Mesendoderm (in vitro differentiated cells): Measurements from ENCODE around the gene ZNF304.

Source experiments
- DNase-seq: peaks from one replicate; pipeline ENCODE4 v3.0.0; 2013
- H2AK5ac ChIP-seq: 2 replicates; pipeline ENCODE4 v1.6.1; 2013; ENCODE audit warnings: low read length, inconsistent platforms
- H2BK120ac ChIP-seq: 2 replicates; pipeline ENCODE4 v1.6.1; 2013; ENCODE audit warnings: low read depth, mild to moderate bottlenecking, low read length, moderate library complexity, mixed read lengths
- H2BK15ac ChIP-seq: replicated peaks from 2 replicates; pipeline ENCODE4 v1.6.1; 2013; ENCODE audit warnings: low read depth, mild to moderate bottlenecking, moderate library complexity
- H2BK5ac ChIP-seq: 2 replicates; pipeline ENCODE4 v1.6.1; 2013; ENCODE audit warnings: low read length, inconsistent platforms
- H3K18ac ChIP-seq: 2 replicates; pipeline ENCODE4 v1.6.1; 2013; ENCODE audit warnings: mild to moderate bottlenecking, low read length, mixed read lengths
- H3K23ac ChIP-seq: one replicate; pipeline ENCODE4 v1.6.1; 2013; ENCODE audit warnings: low read length
- H3K27ac ChIP-seq: 2 replicates; pipeline ENCODE4 v1.5.1; 2013; ENCODE audit warnings: low read depth, mild to moderate bottlenecking, inconsistent platforms, low read length, moderate library complexity
- H3K27me3 ChIP-seq: 2 replicates; pipeline ENCODE4 v1.6.1; 2013; ENCODE audit warnings: low read length, control low read depth, mild to moderate bottlenecking, inconsistent platforms; ENCODE audit not compliant: insufficient read depth, poor library complexity
- H3K36me3 ChIP-seq: 2 replicates; pipeline ENCODE4 v1.6.1; 2013; ENCODE audit warnings: low read length, inconsistent platforms; ENCODE audit not compliant: control insufficient read depth, insufficient read depth
- H3K4ac ChIP-seq: one replicate; pipeline ENCODE4 v1.6.1; 2013; ENCODE audit warnings: low read depth, mild to moderate bottlenecking, low read length, moderate library complexity
- H3K4me1 ChIP-seq: 2 replicates; pipeline ENCODE4 v1.6.1; 2013; ENCODE audit warnings: low read depth, low read length, inconsistent platforms; ENCODE audit not compliant: control insufficient read depth
- H3K4me2 ChIP-seq: 2 replicates; pipeline ENCODE4 v1.6.1; 2013; ENCODE audit warnings: low read length
- H3K4me3 ChIP-seq: 2 replicates; pipeline ENCODE4 v1.5.1; 2013; ENCODE audit warnings: mild to moderate bottlenecking, low read length
- H3K56ac ChIP-seq: one replicate; pipeline ENCODE4 v1.6.1; 2013; ENCODE audit warnings: low read length
- H3K79me1 ChIP-seq: 2 replicates; pipeline ENCODE4 v1.6.1; 2013; ENCODE audit warnings: low read length, inconsistent platforms
- H3K79me2 ChIP-seq: 2 replicates; pipeline ENCODE4 v1.6.1; 2013; ENCODE audit warnings: mild to moderate bottlenecking, low read length; ENCODE audit not compliant: control insufficient read depth, insufficient read depth
- H3K9ac ChIP-seq: 2 replicates; pipeline ENCODE4 v1.6.1; 2013; ENCODE audit warnings: low read length, inconsistent platforms
- H4K5ac ChIP-seq: one replicate; pipeline ENCODE4 v1.6.1; 2013; ENCODE audit warnings: low read length
- H4K8ac ChIP-seq: one replicate; pipeline ENCODE4 v1.6.1; 2013; ENCODE audit warnings: low read depth, mild to moderate bottlenecking, control low read depth, low read length, moderate library complexity
- whole genome bisulfite sequencing: extraction: QIAGEN DNeasy Blood & Tissue Kit; methylation state at CpG from one replicate; pipeline ENCODE4 v1.1.7; 2013; ENCODE audit warnings: low lambda C conversion rate, missing lambda C conversion rate; ENCODE audit not compliant: insufficient coverage; ENCODE audit errors: extremely low coverage; 5-methylcytosine and 5-hydroxymethylcytosine counted together

ZNF304 gene

DNA sequence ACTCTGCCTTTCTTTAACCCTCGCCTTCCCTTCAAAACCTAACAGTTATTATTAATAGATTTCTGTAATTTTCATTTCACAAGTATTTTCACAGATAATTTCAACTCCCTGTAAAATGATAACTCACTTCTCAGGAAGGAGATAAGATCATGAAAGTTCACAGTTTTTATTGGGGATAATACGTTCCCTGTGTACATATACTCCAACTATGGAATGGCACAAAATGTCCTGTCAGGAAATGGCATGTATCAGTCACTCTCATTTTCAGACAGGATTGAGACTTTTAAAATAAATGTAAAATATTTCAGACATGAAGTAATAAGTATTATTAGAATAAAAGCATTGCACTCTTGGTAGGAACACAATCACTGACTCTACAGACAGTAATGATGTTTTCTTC, 11.3 kb downstream of the ZNF304 start:
- no peak for DNase-seq
- no peak overlapping the region for H3K27ac ChIP-seq
- H2BK120ac ChIP-seq: no peak overlapping the region
- H3K4me3 ChIP-seq: no peak overlapping the region
- H2BK5ac ChIP-seq: no peak overlapping the region
- H3K79me2 ChIP-seq: peaks cover 5% of the 10 kb centered on the region
- no peak overlapping the region for H4K8ac ChIP-seq
- WGBS: no CpG with 5 or more reads among the region's 2 CpGs
- H3K9ac ChIP-seq: no peak overlapping the region
- H3K4me2 ChIP-seq: no peak overlapping the region
- no peak overlapping the region for H3K18ac ChIP-seq
- no peaks in the 10 kb centered on the region for H3K36me3 ChIP-seq
- peaks cover 3% of the 10 kb centered on the region for H3K79me1 ChIP-seq
- H2BK15ac ChIP-seq: no peak overlapping the region
- H2AK5ac ChIP-seq: no peak overlapping the region
- no peak overlapping the region for H4K5ac ChIP-seq
- H3K23ac ChIP-seq: no peak overlapping the region
- no peak overlapping the region for H3K4ac ChIP-seq
- peak overlapping the region; percentile 80 for H3K56ac ChIP-seq
- no peaks in the 10 kb centered on the region for H3K4me1 ChIP-seq
- H3K27me3 ChIP-seq: no peaks in the 10 kb centered on the region

DNA sequence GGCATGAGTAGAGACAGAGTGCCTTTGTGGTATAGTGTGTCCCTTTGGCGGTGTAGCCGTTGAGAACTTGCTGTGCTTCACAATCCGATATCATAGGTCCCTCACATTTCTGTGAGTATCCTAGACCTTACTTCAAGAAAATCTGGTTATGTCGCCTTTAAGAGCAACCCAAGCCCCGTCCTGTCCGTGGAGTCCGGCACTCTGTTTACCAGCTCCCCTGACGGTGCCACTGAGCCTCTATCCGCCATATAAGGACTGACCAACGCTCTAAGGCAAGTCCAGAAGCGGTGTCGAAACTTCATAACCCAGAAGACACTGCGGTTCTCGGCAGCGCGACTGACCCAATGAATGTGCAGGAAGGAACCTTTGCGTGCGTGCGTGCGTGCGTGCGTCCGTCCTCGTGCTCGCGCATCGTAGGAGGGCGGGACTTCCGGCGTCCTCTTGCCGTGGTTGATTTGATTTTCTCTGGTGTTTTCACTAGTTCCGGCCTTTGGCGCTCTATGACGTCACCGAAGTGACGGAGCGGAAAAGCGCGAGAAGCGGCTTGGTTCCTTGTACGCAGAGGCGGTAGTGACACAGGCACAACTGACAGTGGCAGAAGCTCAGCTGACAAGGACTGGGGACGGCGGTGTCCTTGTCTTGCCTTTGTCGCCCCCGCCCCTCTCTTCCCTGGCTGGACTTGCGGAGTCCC, 12.1 kb downstream of the ZNF304 start, which contains the start of the genes TRAPPC2B and ZNF547:
TSS of gene TRAPPC2B (plus strand) at position 555 of the 691 bp plus-strand sequence. CDS start 1,283 bp downstream, outside the sequence.
TSS of gene ZNF547 (plus strand) at position 555 of the 691 bp plus-strand sequence. CDS start 5,005 bp downstream, outside the sequence.
- H3K27ac ChIP-seq: no peak within 1 kb of the TSS
- no peaks in the 10 kb centered on the region for H3K27me3 ChIP-seq
- no peak within 1 kb of the TSS for H3K23ac ChIP-seq
- peaks cover 3% of the 10 kb centered on the region for H3K79me1 ChIP-seq
- peak within 1 kb of the TSS; percentile 81 for H3K4me3 ChIP-seq
- H2BK120ac ChIP-seq: no peak within 1 kb of the TSS
- peaks cover 5% of the 10 kb centered on the region for H3K79me2 ChIP-seq
- no peak within 1 kb of the TSS for H3K18ac ChIP-seq
- H3K9ac ChIP-seq: peak within 1 kb of the TSS; percentile 84
- peak within 1 kb of the TSS; percentile 80 for H3K56ac ChIP-seq
- H3K4ac ChIP-seq: peak within 1 kb of the TSS; percentile 50
- peak within 1 kb of the TSS; percentile 7 for H2BK5ac ChIP-seq
- H4K8ac ChIP-seq: no peak within 1 kb of the TSS
- H2AK5ac ChIP-seq: no peak within 1 kb of the TSS
- peak within 1 kb of the TSS; percentile 1 for H4K5ac ChIP-seq
- H2BK15ac ChIP-seq: no peak within 1 kb of the TSS
- no CpG with 5 or more reads among the region's 47 CpGs for WGBS
- peak; percentile 100 for DNase-seq
- H3K4me1 ChIP-seq: no peaks in the 10 kb centered on the region
- peak within 1 kb of the TSS; percentile 94 for H3K4me2 ChIP-seq
- no peaks in the 10 kb centered on the region for H3K36me3 ChIP-seq

DNA sequence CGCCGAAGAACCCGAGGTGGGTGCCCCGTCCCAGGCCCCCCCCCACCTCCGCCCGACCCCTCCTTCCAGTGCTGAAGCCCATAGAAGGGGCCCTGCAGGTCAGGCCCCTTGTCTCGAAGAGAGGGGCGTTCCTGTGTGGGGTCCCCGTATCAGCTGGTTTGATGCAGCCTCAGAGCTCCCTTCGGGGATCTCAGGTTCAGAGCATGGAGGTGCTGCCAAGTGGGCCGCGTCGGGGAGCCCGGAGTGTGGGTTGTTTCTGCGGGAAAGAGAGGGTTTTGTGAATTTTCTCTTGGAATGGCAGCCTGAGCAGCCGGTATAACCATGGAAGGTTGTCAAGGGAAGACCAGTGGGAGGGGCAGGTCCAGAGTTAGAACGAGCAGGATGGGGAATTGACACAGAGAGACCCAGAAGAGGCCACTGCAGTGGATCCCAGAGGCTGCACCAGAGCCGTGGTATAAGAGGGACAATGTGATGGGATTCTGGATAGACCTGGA, 12.7 kb downstream of the ZNF304 start:
- Histone ChIP-seq H3K56ac (peak overlapping the region; percentile 66), H3K23ac (no peak overlapping the region), H3K4me3 (peak overlapping the region; percentile 81), H3K4me1 (no peaks in the 10 kb centered on the region), H2BK120ac (no peak overlapping the region), H3K27ac (no peak overlapping the region), H3K4me2 (peak overlapping the region; percentile 94), H3K9ac (peak overlapping the region; percentile 84), H3K79me2 (peaks cover 5% of the 10 kb centered on the region), H3K36me3 (no peaks in the 10 kb centered on the region), H2AK5ac (no peak overlapping the region), H2BK5ac (no peak overlapping the region), H3K4ac (peak overlapping the region; percentile 50), H4K8ac (no peak overlapping the region), H2BK15ac (no peak overlapping the region), H3K27me3 (no peaks in the 10 kb centered on the region), H3K79me1 (peaks cover 3% of the 10 kb centered on the region), H4K5ac (no peak overlapping the region), H3K18ac (no peak overlapping the region)
- DNase-seq: no peak
- no CpG with 5 or more reads among the region's 18 CpGs for WGBS

DNA sequence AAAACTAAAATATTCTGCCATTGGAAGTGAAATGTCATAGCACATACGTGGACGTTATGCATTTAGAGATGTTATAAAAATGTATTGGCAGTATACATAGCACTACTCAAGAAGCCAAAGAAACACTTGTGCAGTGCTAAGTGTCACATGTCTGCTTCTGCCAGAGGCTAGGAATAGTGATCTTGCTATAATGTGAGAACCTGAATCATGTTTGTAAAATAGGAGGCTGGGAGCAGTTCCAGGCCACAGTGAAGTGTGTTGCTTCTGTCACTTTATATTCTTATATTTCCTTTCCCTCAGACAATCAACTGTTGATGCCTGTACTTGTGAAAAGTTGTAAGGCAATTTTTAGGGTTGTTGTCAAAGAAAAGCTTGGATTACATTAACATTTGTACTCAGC, 15.7 kb downstream of the ZNF304 start:
- WGBS: no CpG with 5 or more reads among the region's 2 CpGs

DNA sequence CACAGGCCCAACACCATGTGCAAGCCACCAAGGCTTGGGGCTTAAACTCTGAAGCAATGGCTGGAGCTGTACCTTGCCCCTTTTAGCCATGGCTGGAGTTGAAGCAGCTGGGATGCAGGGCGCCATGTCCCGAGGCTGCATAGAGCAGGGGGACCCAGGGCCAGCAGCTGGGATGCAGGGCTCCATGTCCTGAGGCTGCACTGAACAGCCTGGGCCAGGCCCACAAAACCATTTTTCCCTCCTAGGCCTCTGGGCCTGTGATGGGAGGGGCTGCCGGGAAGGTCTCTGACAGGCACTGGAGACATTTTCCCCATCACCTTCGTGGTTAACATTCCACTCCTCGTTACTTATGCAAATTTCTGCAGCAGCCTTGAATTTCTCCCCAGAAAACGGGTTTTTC, 23.1 kb downstream of the ZNF304 start:
- peaks cover 9% of the 10 kb centered on the region for H3K36me3 ChIP-seq
- no peak overlapping the region for H3K18ac ChIP-seq
- WGBS: no CpG with 5 or more reads among the region's 6 CpGs
- H2BK15ac ChIP-seq: no peak overlapping the region
- no peak overlapping the region for H2BK5ac ChIP-seq
- H3K9ac ChIP-seq: no peak overlapping the region
- H3K23ac ChIP-seq: no peak overlapping the region
- H2BK120ac ChIP-seq: no peak overlapping the region
- H2AK5ac ChIP-seq: no peak overlapping the region
- no peaks in the 10 kb centered on the region for H3K79me1 ChIP-seq
- no peak for DNase-seq
- no peak overlapping the region for H3K27ac ChIP-seq
- no peak overlapping the region for H4K5ac ChIP-seq
- H3K4ac ChIP-seq: no peak overlapping the region
- no peaks in the 10 kb centered on the region for H3K27me3 ChIP-seq
- H3K4me2 ChIP-seq: no peak overlapping the region
- H3K4me3 ChIP-seq: no peak overlapping the region
- H4K8ac ChIP-seq: no peak overlapping the region
- H3K79me2 ChIP-seq: no peaks in the 10 kb centered on the region
- H3K4me1 ChIP-seq: no peaks in the 10 kb centered on the region
- H3K56ac ChIP-seq: no peak overlapping the region

More for the DNA sequence above, 15.7 kb downstream of the ZNF304 start:
- H4K8ac ChIP-seq: no peak overlapping the region
- H3K56ac ChIP-seq: no peak overlapping the region
- H3K23ac ChIP-seq: no peak overlapping the region
- peaks cover 3% of the 10 kb centered on the region for H3K79me1 ChIP-seq
- no peak overlapping the region for H2BK120ac ChIP-seq
- no peak overlapping the region for H3K9ac ChIP-seq
- H4K5ac ChIP-seq: no peak overlapping the region
- no peaks in the 10 kb centered on the region for H3K4me1 ChIP-seq
- no peak overlapping the region for H3K4me3 ChIP-seq
- H2BK15ac ChIP-seq: no peak overlapping the region
- H2BK5ac ChIP-seq: no peak overlapping the region
- no peak overlapping the region for H3K18ac ChIP-seq
- no peaks in the 10 kb centered on the region for H3K36me3 ChIP-seq
- no peak overlapping the region for H3K4me2 ChIP-seq
- H3K27me3 ChIP-seq: no peaks in the 10 kb centered on the region
- H3K27ac ChIP-seq: no peak overlapping the region
- H3K79me2 ChIP-seq: peaks cover 5% of the 10 kb centered on the region
- H3K4ac ChIP-seq: no peak overlapping the region
- no peak for DNase-seq
- H2AK5ac ChIP-seq: no peak overlapping the region
